GM21723 (cell line): ENCODE measurements around the gene ZSWIM4.
"Not testable (repeated sequence)": the region's sequence is repeated elsewhere in the genome, so short reads cannot be mapped to it uniquely, and the experiment has no call there.

Source experiments
- ATAC-seq: cut with Tn5 transposase; IDR thresholded peaks from one replicate; pipeline ENCODE4 v1.9.1; 2021; ENCODE audit warnings: mild to moderate bottlenecking, moderate library complexity; ENCODE audit not compliant: unreplicated experiment

The ZSWIM4 gene

GRCh38 chr19:13794757-13795589 is at the start of gene ZSWIM4:
TSS of gene ZSWIM4 (plus strand) at chr19:13795443. CDS start at chr19:13795649, 206 bp downstream.
- ATAC-seq = peak; percentile 82

DNA sequence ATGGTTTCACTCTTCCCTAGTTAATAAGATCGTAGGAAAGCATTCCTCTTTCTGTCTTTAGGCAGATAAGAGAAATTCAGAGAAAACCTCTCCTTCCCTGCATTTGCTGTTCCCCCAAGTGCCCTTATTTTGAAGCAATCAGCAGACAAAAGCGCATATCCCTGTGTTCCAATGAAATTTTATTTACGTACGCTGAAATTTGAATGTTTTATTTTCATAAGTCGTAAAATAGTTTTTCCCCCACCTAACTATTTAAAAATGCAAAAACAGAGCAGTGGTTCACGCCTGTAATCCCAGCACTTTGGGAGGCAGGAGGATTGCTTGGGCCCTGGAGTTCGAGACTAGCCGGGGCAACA is 48.2 kb upstream of the ZSWIM4 start:
- no peak for ATAC-seq

GRCh38 chr19:13748169-13748828 is 46.9 kb upstream of the ZSWIM4 start:
- ATAC-seq = peak; percentile 8

GRCh38 chr19:13751436-13751835 is 43.8 kb upstream of the ZSWIM4 start:
- ATAC-seq = no peak

GRCh38 chr19:13753622-13754021 is 41.6 kb upstream of the ZSWIM4 start:
- not testable (repeated sequence) for ATAC-seq

DNA sequence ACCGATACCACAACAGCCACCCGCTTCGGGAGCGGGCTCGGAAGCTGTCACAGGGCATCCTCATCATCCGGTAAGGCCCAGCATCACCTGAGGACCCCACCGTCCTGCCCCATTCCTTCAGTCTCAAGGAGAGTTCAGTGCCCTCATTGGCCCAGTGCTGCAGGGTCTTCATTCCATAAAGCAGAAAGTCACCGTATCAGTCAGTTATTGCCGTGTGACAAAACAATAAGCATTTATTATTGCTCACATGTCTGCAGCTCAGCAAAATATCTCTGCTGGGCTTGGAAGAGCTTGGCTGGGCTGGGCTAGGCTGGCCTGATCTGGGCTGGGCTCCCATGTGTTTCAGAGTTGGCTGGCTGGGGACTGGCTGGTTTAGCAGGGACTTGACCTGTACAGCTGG is 39.0 kb upstream of the ZSWIM4 start:
- no peak for ATAC-seq

DNA sequence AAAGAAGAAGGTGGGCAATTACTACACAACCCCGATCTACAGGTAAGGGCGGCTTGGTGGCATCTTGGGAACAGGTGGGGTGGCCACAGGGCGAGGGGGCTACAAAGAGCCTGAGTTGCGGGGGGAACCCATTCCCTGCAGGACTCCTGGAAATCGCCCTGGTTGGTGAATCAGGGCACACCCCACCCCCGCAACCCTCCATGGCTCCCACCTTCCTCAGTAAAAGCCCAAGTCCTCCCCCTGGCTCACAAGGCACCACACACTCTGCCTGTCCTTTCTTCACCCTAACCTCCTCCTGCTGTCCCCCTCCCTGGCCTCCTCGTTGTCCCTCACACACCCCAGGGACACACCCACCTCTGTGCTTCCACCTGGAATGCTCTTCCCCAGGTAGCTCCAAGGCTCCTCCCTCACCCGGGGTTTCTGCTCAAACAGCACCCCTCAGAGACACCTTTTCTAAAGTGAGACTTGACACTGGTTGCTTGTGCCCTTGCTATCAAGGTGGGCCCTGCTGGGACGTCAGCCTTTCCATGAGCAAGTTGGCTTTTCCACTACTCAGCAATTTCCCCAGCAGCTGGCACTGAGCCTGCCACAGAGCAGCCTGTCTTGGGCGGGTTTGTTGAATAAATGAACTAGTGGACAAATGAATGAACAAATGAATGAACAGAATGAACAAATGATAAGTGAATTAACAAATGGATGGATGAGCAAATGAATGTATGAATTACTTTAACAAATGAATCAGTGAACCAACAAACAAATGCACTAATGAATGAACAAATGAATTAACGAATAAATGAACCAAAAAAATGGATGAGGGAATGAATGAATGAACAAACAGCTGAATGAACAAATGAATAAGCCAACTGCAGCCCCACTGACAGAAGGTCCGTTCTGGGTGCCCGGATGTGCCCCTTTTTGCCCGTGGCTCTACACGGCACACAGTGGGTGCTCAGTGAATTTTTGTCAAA is 37.2 kb upstream of the ZSWIM4 start:
- ATAC-seq = no peak

- no peak for ATAC-seq
Observed at GRCh38 chr19:13758795-13759194, 36.4 kb upstream of the ZSWIM4 start.

DNA sequence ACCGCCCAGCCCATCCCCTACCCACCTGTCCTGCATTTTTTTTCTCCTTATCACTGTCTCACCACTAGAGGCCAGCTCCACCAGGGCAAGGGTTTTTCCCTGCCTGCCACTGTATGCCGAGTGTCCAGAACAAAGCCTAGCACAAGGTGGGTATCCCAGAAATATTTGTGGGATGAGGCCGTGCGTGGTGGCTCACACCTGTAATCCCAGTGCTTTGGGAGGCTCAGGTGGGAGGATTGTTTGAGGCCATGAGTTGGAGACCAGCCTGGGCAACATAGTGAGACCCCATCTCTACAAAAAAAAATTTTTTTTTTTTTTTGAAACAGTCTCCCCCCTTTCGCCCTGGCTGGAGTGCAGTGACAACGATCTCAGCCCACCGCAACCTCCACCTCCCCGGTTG is 33.8 kb upstream of the ZSWIM4 start:
- ATAC-seq = no peak

- ATAC-seq = no peak
Observed at GRCh38 chr19:13762635-13763235, 32.5 kb upstream of the ZSWIM4 start.

GRCh38 chr19:13763265-13763664 is 32.0 kb upstream of the ZSWIM4 start:
- no peak for ATAC-seq

- peak; percentile 69 for ATAC-seq
Observed at GRCh38 chr19:13764101-13764807, 31.0 kb upstream of the ZSWIM4 start, which contains the start of gene MRI1. TSS of gene MRI1 (plus strand) at chr19:13764522. CDS start at chr19:13764589, 67 bp downstream.

DNA sequence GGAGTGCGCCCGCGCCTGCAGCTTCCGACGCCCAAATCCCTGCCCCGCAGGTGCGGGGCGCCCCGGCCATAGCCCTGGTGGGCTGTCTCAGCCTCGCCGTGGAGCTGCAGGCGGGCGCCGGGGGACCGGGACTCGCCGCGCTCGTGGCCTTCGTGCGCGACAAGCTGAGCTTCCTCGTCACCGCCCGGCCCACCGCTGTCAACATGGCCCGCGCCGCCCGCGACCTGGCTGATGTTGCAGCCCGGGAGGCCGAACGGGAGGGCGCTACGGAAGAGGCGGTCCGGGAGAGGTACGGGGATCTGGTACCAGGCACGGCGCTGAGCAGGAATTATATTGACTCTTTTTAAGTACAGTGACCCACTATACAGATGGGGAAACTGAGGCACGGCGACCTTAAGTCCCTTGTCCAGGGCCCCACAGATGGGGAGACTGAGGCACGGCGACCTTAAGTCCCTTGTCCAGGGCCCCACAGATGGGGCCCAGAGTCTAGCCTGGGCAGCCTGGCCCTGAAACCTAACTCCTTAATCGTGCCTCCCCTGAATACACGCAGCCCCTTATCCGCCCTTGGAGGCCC is 30.3 kb upstream of the ZSWIM4 start:
- peak; percentile 37 for ATAC-seq

- no peak for ATAC-seq
Observed at GRCh38 chr19:13765395-13766094, 29.7 kb upstream of the ZSWIM4 start.

GRCh38 chr19:13766095-13766481 is 29.2 kb upstream of the ZSWIM4 start:
- no peak for ATAC-seq

DNA sequence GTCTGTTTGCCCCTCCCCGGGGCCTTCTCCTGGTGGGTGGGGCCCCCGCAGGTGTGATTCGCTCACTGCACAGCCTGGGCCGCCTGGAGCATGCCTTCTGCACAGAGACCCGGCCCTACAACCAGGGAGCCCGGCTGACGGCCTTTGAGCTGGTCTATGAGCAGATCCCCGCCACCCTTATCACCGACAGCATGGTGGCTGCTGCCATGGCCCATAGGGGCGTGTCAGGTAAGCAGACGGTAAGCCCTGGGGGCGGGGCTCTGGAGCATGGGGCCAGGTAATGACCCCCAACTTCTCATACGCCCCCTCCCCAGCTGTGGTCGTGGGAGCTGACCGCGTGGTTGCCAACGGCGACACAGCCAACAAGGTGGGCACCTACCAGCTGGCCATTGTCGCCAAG is 26.7 kb upstream of the ZSWIM4 start:
- ATAC-seq = no peak

DNA sequence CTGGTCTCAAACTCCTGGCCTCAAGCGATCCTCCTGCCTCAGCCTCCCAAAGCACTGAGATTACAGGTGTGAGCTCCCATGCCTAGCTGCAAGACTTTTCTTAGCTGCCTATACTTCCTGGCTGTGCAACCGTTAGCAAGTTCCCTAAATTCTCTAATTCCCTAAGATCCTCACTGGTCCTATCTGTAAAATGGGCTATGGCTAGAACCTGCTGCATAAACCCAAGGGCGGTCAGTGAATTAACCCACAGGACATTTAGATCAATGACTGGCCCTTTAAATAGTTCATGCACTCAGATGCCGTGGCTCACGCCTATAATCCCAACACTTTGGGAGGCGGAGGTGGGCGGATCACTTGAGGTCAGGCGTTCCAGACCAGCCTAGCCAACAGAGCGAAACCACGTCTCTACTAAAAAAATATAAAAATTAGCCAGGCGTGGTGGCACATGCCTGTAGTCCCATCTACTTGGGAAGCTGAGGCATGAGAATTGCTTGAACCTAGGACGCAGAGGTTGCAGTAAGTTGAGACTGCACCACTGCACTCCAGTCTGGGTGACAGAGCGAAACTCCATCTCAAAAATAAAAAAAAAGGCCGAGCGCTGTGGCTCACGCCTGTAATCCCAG is 25.1 kb upstream of the ZSWIM4 start:
- ATAC-seq = no peak
